HepG2 (cell line): Measurements from ENCODE around the gene LYZL6. TPM values are rescaled to one million over a fixed set of nuclear protein-coding genes. Genes with fewer than 3 reads are reported as not detected.

Experiments
- AKAP8 ChIP-seq: sonication (generic); formaldehyde crosslinking; IDR thresholded peaks from 2 replicates; pipeline ENCODE4 v1.5.1; 2020; ENCODE audit warnings: mild to moderate bottlenecking, missing genetic modification reagents
- CEBPB ChIP-seq: IDR thresholded peaks from 2 replicates; pipeline ENCODE4 v1.6.1; 2011; ENCODE audit warnings: low read depth, low read length, improper control_type of control experiment, borderline replicate concordance
- MEIS2 ChIP-seq: sonication (generic); formaldehyde crosslinking; IDR thresholded peaks from 2 replicates; pipeline ENCODE4 v1.9.0; 2021; ENCODE audit warnings: mild to moderate bottlenecking, missing genetic modification reagents
- PHF21A ChIP-seq: sonication (generic); formaldehyde crosslinking; IDR thresholded peaks from 2 replicates; pipeline ENCODE4 v1.5.0; 2020; ENCODE audit warnings: mild to moderate bottlenecking, missing genetic modification reagents
- SIX1 ChIP-seq: sonication (generic); formaldehyde crosslinking; IDR thresholded peaks from 2 replicates; pipeline ENCODE4 v1.4.0; 2020; ENCODE audit warnings: missing genetic modification reagents, borderline replicate concordance
- TMF1 ChIP-seq: sonication (generic); formaldehyde crosslinking; IDR thresholded peaks from 2 replicates; pipeline ENCODE4 v1.8.1; 2022; ENCODE audit warnings: low read depth, missing genetic modification reagents
- ZNF7 ChIP-seq: IDR thresholded peaks from 2 replicates; pipeline ENCODE4 v1.6.1; 2016; ENCODE audit warnings: missing biosample characterization, missing genetic modification reagents
- polyA plus RNA-seq, 8 experiments: library from polyadenylated mRNA; depleted of rRNA in 3 of 8; stranded (reverse) in 7 of 8; unstranded in 1 of 8; fragments of >200 nt; fragmentation: Illumina TruSeq in 4 of 8; extraction: Trizol in 4 of 8; gene quantifications; 2 replicates each; pipeline versions ENCODE4 v1.2.1 to v1.2.3, GENCODE V29; 2011 to 2016; ENCODE audit warnings: low read depth in 4 of 8, missing spikeins in 1 of 8, mixed read lengths in 1 of 8; ENCODE audit not compliant: insufficient read depth in 1 of 8
- total RNA-seq, 5 experiments: library from RNA; depleted of rRNA; stranded (reverse); fragments of >200 nt; fragmentation: Illumina TruSeq; extraction: Trizol; gene quantifications; 2 replicates each; pipeline ENCODE4 v1.2.3, GENCODE V29; 2016; ENCODE audit warnings: low read depth in 1 of 5
- TF ChIP-seq, protein P1 (sequence below): conservative IDR thresholded peaks from 2 replicates; pipeline ENCODE4 v1.6.1; 2018; ENCODE audit warnings: missing genetic modification reagents
- TF ChIP-seq, protein P2 (sequence below): sonication (generic); formaldehyde crosslinking; IDR thresholded peaks from 2 replicates; pipeline ENCODE4 v1.4.0; 2020; ENCODE audit warnings: mild to moderate bottlenecking, missing genetic modification reagents
- TF ChIP-seq, protein P3 (sequence below): sonication (generic); formaldehyde crosslinking; IDR thresholded peaks from 2 replicates; pipeline ENCODE4 v1.5.1; 2020; ENCODE audit warnings: mild to moderate bottlenecking, missing genetic modification reagents, borderline replicate concordance

LYZL6 gene
- total and polyA plus RNA-seq, 2 of the 13 experiments (the other 11 are each of a cell fraction or from before 2014, with no cell fraction given) = not detected

DNA sequence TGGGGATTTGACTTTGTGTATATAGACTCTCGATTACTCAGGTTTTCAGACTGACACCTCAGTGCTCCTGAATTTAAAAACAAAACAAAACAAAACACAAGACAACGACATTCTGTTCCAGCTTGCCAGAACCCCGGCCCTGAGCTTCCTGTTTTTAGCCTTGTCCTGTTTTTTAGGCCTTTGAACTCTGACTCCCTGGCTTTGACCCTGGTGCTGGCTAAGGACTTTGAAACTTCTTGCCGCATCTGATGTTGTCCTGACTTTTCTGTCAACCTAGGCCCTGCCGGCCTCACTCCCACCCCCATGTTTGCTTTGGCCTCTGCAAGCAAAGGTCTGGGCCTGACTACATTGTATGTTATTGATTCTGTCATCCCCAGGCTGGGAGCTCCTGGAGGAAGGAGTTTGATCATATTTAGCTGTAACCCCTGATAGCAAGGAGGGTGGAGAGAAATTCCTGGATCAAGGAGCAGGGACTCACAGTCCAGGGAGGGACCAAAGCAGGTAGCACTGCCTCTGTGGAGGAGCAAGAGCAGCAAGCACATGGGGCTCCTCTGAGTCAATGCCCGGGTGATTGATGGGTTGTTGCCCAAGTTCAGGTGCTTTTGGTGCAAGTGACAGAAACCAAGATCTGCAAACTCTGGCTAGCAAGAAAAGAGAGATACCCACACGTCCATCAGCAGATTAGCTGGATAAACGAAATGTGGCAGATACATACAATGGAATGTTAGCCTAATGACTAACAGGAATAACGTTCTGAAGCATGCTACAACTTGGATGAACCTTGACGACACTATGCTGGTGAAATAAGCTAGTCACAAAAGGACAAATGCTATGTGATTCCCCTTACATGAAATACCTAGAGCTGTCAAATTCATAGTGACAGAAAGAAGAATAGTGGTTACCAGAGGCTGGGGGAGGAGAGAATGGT is 30.1 kb upstream of the LYZL6 start (continued):
- peak; percentile 77; the same call in 1 of the 2 replicates for TF ChIP-seq SIX1 (CRISPR knock-in tag)
- TF ChIP-seq AKAP8 (CRISPR knock-in tag) = peak; percentile 91
- TF ChIP-seq TMF1 (CRISPR knock-in tag) = no peak
- TF ChIP-seq, protein P1, sequence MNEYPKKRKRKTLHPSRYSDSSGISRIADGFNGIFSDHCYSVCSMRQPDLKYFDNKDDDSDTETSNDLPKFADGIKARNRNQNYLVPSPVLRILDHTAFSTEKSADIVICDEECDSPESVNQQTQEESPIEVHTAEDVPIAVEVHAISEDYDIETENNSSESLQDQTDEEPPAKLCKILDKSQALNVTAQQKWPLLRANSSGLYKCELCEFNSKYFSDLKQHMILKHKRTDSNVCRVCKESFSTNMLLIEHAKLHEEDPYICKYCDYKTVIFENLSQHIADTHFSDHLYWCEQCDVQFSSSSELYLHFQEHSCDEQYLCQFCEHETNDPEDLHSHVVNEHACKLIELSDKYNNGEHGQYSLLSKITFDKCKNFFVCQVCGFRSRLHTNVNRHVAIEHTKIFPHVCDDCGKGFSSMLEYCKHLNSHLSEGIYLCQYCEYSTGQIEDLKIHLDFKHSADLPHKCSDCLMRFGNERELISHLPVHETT (CRISPR knock-in tag) = 0 out of 2 replicates have a peak, but pooled peaks have one; percentile 82
- peak; percentile 97 for TF ChIP-seq MEIS2
- TF ChIP-seq CEBPB = peak; percentile 62
- TF ChIP-seq, protein P2, sequence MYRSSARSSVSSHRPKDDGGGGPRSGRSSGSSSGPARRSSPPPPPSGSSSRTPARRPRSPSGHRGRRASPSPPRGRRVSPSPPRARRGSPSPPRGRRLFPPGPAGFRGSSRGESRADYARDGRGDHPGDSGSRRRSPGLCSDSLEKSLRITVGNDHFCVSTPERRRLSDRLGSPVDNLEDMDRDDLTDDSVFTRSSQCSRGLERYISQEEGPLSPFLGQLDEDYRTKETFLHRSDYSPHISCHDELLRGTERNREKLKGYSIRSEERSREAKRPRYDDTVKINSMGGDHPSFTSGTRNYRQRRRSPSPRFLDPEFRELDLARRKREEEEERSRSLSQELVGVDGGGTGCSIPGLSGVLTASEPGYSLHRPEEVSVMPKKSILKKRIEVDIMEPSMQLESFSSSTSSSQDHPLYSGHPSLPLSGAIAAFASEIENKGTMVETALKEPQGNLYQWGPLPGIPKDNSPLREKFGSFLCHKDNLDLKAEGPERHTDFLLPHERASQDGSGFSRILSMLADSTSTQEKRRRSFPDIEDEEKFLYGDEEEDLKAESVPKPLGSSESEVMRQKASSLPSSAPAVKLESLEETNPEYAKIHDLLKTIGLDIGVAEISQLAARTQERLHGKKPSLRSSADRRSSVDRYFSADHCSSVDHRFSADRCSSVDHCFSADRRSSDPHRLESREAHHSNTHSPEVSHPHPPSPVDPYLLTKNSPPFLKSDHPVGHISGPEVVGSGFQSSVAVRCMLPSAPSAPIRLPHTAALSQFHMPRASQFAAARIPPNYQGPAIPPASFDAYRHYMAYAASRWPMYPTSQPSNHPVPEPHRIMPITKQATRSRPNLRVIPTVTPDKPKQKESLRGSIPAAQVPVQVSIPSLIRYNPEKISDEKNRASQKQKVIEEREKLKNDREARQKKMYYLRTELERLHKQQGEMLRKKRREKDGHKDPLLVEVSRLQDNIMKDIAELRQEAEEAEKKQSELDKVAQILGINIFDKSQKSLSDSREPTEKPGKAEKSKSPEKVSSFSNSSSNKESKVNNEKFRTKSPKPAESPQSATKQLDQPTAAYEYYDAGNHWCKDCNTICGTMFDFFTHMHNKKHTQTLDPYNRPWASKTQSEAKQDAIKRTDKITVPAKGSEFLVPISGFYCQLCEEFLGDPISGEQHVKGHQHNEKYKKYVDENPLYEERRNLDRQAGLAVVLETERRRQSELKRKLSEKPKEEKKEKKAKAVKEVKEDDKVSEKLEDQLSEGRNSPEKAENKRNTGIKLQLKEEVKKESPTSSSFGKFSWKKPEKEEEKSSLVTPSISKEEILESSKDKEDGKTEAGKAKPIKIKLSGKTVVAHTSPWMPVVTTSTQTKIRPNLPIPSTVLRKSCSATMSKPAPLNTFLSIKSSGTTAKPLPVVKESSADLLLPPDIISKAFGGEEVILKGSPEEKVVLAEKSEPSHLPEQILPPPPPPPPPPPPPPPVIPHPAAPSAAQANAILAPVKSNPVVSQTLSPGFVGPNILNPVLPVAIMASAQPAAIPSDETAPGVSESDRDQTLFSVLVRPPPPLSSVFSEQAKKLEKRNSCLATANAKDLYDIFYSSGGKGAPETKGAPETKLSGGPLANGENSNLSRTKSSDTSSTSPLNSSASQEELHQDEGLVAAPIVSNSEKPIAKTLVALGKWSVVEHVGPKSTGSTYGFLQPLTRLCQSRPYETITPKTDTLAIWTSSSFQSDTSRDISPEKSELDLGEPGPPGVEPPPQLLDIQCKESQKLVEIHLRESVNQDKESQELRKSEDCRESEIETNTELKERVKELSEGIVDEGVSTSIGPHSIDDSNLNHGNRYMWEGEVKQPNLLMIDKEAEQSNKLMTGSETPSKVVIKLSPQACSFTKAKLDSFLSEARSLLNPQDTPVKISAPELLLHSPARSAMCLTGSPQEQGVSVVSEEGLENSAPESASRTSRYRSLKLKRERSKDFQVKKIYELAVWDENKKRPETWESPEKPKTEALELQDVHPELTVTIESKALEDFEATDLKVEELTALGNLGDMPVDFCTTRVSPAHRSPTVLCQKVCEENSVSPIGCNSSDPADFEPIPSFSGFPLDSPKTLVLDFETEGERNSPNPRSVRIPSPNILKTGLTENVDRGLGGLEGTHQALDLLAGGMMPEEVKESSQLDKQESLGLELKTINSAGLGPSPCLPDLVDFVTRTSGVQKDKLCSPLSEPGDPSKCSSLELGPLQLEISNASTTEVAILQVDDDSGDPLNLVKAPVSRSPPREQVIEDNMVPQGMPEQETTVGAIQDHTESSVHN (CRISPR knock-in tag) = no peak; the same call in 1 of the 2 replicates
- TF ChIP-seq, protein P3, sequence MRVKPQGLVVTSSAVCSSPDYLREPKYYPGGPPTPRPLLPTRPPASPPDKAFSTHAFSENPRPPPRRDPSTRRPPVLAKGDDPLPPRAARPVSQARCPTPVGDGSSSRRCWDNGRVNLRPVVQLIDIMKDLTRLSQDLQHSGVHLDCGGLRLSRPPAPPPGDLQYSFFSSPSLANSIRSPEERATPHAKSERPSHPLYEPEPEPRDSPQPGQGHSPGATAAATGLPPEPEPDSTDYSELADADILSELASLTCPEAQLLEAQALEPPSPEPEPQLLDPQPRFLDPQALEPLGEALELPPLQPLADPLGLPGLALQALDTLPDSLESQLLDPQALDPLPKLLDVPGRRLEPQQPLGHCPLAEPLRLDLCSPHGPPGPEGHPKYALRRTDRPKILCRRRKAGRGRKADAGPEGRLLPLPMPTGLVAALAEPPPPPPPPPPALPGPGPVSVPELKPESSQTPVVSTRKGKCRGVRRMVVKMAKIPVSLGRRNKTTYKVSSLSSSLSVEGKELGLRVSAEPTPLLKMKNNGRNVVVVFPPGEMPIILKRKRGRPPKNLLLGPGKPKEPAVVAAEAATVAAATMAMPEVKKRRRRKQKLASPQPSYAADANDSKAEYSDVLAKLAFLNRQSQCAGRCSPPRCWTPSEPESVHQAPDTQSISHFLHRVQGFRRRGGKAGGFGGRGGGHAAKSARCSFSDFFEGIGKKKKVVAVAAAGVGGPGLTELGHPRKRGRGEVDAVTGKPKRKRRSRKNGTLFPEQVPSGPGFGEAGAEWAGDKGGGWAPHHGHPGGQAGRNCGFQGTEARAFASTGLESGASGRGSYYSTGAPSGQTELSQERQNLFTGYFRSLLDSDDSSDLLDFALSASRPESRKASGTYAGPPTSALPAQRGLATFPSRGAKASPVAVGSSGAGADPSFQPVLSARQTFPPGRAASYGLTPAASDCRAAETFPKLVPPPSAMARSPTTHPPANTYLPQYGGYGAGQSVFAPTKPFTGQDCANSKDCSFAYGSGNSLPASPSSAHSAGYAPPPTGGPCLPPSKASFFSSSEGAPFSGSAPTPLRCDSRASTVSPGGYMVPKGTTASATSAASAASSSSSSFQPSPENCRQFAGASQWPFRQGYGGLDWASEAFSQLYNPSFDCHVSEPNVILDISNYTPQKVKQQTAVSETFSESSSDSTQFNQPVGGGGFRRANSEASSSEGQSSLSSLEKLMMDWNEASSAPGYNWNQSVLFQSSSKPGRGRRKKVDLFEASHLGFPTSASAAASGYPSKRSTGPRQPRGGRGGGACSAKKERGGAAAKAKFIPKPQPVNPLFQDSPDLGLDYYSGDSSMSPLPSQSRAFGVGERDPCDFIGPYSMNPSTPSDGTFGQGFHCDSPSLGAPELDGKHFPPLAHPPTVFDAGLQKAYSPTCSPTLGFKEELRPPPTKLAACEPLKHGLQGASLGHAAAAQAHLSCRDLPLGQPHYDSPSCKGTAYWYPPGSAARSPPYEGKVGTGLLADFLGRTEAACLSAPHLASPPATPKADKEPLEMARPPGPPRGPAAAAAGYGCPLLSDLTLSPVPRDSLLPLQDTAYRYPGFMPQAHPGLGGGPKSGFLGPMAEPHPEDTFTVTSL = peak; percentile 96
- TF ChIP-seq PHF21A = peak; percentile 99
- peak; percentile 3; the same call in 1 of the 2 replicates for TF ChIP-seq ZNF7 (CRISPR knock-in tag)
